HEK293 (cell line): ENCODE data around the gene ITGA5.

Experiments
- CTCF ChIA-PET: fragments of 350-600 bp; formaldehyde crosslinking; extraction: SDS; loops from one replicate; lab custom pipeline; 2021; ENCODE audit warnings: antibody characterized with exemption; lab: Yijun Ruan, JAX
- POLR2A ChIA-PET: fragments of 300-600 bp; formaldehyde crosslinking; extraction: SDS; loops from one replicate; lab custom pipeline; 2020; ENCODE audit warnings: antibody characterized with exemption, inconsistent platforms; lab: Yijun Ruan, JAX
- H3K27ac ChIP-seq: fragments of 200-500 bp; sonication (Bioruptor generic); 2 replicates; pipeline ENCODE4 v1.5.1; 2014; ENCODE audit warnings: low read depth, low read length, control low read depth, inconsistent platforms; ENCODE audit errors: extremely low read depth
- H3K36me3 ChIP-seq, 2 experiments: fragments of 200-500 bp in 1 of 2; sonication (Bioruptor generic) in 1 of 2; 1 replicate in 1 of 2; 2 replicates in 1 of 2; pipeline ENCODE4 v1.5.1; 2014 to 2017; ENCODE audit warnings: inconsistent platforms in 2 of 2, low read length in 2 of 2; ENCODE audit not compliant: control insufficient read depth in 2 of 2, insufficient read depth in 1 of 2
- H3K4me1 ChIP-seq: fragments of 200-500 bp; sonication (Bioruptor generic); 2 replicates; pipeline ENCODE4 v1.5.1; 2014; ENCODE audit warnings: mild to moderate bottlenecking, low read length, inconsistent platforms; ENCODE audit not compliant: control insufficient read depth, insufficient read depth
- H3K4me3 ChIP-seq: 2 replicates; pipeline ENCODE4 v1.5.1; 2011; ENCODE audit warnings: low read depth, mild to moderate bottlenecking, control low read depth, low read length, moderate library complexity
- H3K9me3 ChIP-seq: fragments of 200-500 bp; sonication (Bioruptor generic); 2 replicates; pipeline ENCODE4 v1.5.1; 2014; ENCODE audit warnings: low read depth, low read length, inconsistent platforms; ENCODE audit not compliant: control insufficient read depth, insufficient read depth
- ELK4 ChIP-seq: IDR thresholded peaks from 2 replicates; pipeline ENCODE4 v1.6.1; 2011; ENCODE audit warnings: mild to moderate bottlenecking, low read depth, low read length, borderline replicate concordance
- IKZF3 ChIP-seq: fragments of 450-650 bp; IDR thresholded peaks from 2 replicates; pipeline ENCODE4 v1.5.0; 2018; ENCODE audit warnings: missing biosample characterization, mild to moderate bottlenecking, missing genetic modification characterization, moderate library complexity
- MEIS1 ChIP-seq: sonication (generic); formaldehyde crosslinking; IDR thresholded peaks from 2 replicates; pipeline ENCODE4 v1.8.1; 2022; ENCODE audit warnings: missing genetic modification reagents, mild to moderate bottlenecking, borderline replicate concordance
- PRDM10 ChIP-seq: fragments of 450-650 bp; formaldehyde crosslinking; IDR thresholded peaks from 2 replicates; pipeline ENCODE4 v1.5.1; 2016; ENCODE audit warnings: missing biosample characterization, missing genetic modification characterization
- ZBTB26 ChIP-seq: fragments of 450-650 bp; formaldehyde crosslinking; optimal IDR thresholded peaks from 2 replicates; pipeline ENCODE3; 2016; ENCODE audit warnings: missing biosample characterization, mild to moderate bottlenecking, missing genetic modification characterization
- ZBTB49 ChIP-seq: fragments of 450-650 bp; formaldehyde crosslinking; IDR thresholded peaks from 2 replicates; pipeline ENCODE4 v1.5.1; 2016; ENCODE audit warnings: missing biosample characterization, missing genetic modification characterization, low read depth
- ZBTB6 ChIP-seq: fragments of 450-650 bp; formaldehyde crosslinking; IDR thresholded peaks from 2 replicates; pipeline ENCODE4 v1.5.1; 2017; ENCODE audit warnings: missing biosample characterization, missing genetic modification characterization
- ZNF157 ChIP-seq: fragments of 450-650 bp; formaldehyde crosslinking; IDR thresholded peaks from 2 replicates; pipeline ENCODE4 v1.5.1; 2016; ENCODE audit warnings: missing biosample characterization, missing genetic modification characterization
- ZNF2 ChIP-seq: fragments of 450-650 bp; formaldehyde crosslinking; IDR thresholded peaks from 2 replicates; pipeline ENCODE4 v1.5.1; 2016; ENCODE audit warnings: missing biosample characterization, missing genetic modification characterization
- ZNF223 ChIP-seq: fragments of 450-650 bp; formaldehyde crosslinking; IDR thresholded peaks from 2 replicates; pipeline ENCODE4 v1.5.1; 2016; ENCODE audit warnings: missing biosample characterization, missing genetic modification characterization
- ZNF274 ChIP-seq, 2 experiments: fragments of 200-500 bp in 1 of 2; fragments of 450-650 bp in 1 of 2; sonication (Bioruptor generic) in 1 of 2; formaldehyde crosslinking in 1 of 2; IDR thresholded peaks; 2 replicates each; pipeline versions ENCODE4 v1.5.1 to v1.6.1; 2014 to 2016; ENCODE audit warnings: borderline replicate concordance in 1 of 2, inconsistent platforms in 1 of 2, low read length in 1 of 2, missing biosample characterization in 1 of 2, missing genetic modification characterization in 1 of 2
- ZNF335 ChIP-seq: fragments of 450-650 bp; formaldehyde crosslinking; conservative IDR thresholded peaks from 2 replicates; pipeline ENCODE4 v1.5.1; 2016; ENCODE audit warnings: missing biosample characterization, missing genetic modification characterization
- ZNF518A ChIP-seq: fragments of 450-650 bp; formaldehyde crosslinking; conservative IDR thresholded peaks from 2 replicates; pipeline ENCODE4 v1.5.1; 2016; ENCODE audit warnings: low read depth, missing biosample characterization, missing genetic modification characterization

Gene ITGA5

GRCh38 chr12:54371328-54372112 lies 47.5 kb downstream of the ITGA5 start (continued):
- TF ChIP-seq ZBTB6 (tag by site-specific recombination) (no peak), IKZF3 (tag by site-specific recombination) (peak; percentile 62; the same call in 1 of the 2 replicates), MEIS1 (CRISPR knock-in tag) (no peak), ZNF518A (tag by site-specific recombination) (no peak), ZNF2 (tag by site-specific recombination) (no peak), ZNF223 (tag by site-specific recombination) (no peak), PRDM10 (peak; percentile 94), ZNF157 (tag by site-specific recombination) (no peak)

- POLR2A ChIA-PET, result interaction anchor here (0.6 to 2.0 kb wide), 4 partner anchors 9 to 91 kb away, joined by 3 to 12 read pairs (median 4); partner anchors contain the start of gene COPZ1
- CTCF ChIA-PET, result interaction anchor here (0.7 to 5.1 kb wide), 23 partner anchors 10 to 156 kb away, joined by 3 to 85 read pairs (median 5); partner anchors contain the start of genes COPZ1 and ZNF385A
- H3K9me3 ChIP-seq, result no peaks in the 10 kb centered on the region
- peaks cover 19% of the 10 kb centered on the region for H3K4me1 ChIP-seq
- H3K27ac ChIP-seq, result no peak overlapping the region; the same call in 1 of the 2 replicates
- H3K4me3 ChIP-seq, result no peak overlapping the region
- H3K36me3 ChIP-seq, result peaks cover 0 to 45% of the 10 kb centered on the region in 2 experiments; a peak in 1 of 3 replicates
- TF ChIP-seq ZBTB49 (tag by site-specific recombination), result no peak
- TF ChIP-seq PRDM10, result peak; percentile 41; the same call in 1 of the 2 replicates
- TF ChIP-seq ELK4, result no peak
- TF ChIP-seq ZBTB26 (tag by site-specific recombination), result peak; percentile 38
- TF ChIP-seq ZNF335, result no peak
- TF ChIP-seq ZNF274 (IDR thresholded peaks at IDR 0.05; ENCODE audit: low read length), result no peak
- TF ChIP-seq ZNF274 (tag by site-specific recombination; IDR thresholded peaks at IDR 0.05; ENCODE audit: borderline replicate concordance), result no peak
These were observed 48.8 kb downstream of the ITGA5 start for GRCh38 chr12:54370171-54370730.
